ENCODE data around the gene EFEMP2. TPM values are rescaled to one million over a fixed set of nuclear protein-coding genes. Genes with fewer than 3 reads are reported as not detected.
A peak's percentile ranks its signal among the peaks of the same experiment; 100 is the strongest.

The EFEMP2 gene
- total and polyA plus RNA-seq, 4 experiments from 2014 or later, result 0.40 to 8.3 (median 3.3) TPM

DNA sequence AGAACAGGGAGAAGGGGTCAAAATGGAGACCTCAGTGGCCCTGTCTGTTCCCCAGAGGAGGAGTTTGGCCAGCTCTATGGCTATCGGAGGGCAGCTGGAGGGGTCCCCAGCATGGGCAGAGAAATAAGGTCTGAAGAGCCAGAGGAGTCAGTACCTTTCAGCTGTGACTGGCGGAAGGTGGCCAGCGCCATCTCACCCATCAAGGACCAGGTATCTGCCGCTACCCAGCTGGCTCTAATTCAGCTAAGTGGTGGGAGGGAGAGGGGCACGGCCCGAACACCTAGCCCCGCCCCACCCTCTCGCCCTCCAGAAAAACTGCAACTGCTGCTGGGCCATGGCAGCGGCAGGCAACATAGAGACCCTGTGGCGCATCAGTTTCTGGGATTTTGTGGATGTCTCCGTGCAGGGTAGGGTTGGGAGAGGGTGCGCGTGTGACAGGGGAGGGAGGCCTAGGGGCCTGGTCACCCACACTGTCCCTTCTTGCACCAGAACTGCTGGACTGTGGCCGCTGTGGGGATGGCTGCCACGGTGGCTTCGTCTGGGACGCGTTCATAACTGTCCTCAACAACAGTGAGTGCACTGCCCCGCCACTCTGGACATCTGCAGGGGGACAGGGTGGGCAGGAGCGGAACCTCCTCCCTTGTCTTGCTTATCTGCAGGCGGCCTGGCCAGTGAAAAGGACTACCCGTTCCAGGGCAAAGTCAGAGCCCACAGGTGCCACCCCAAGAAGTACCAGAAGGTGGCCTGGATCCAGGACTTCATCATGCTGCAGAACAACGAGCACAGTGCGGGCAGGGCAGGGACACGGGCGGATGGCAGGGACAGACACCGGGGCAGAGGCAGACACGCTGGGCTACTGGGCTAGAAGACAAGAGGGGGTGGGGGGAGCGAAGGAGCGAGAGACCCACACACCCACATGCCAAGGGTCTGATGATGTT lies 9.8 kb upstream of the EFEMP2 start:
- Histone ChIP-seq H3K36me3 (ENCODE audit: insufficient read depth, low read length) (peaks cover 12% of the 10 kb centered on the region), H3K4me1 (ENCODE audit: insufficient read depth, low read length) (peaks cover 47% of the 10 kb centered on the region), H3K27me3 (ENCODE audit: insufficient read depth, low read length) (no peaks in the 10 kb centered on the region), H3K4me3 (ENCODE audit: low read length in 2 of 2) (no peak overlapping the region), H3K9me3 (ENCODE audit: control insufficient read depth in 1 of 2, low read length in 2 of 2) (no peaks in the 10 kb centered on the region), H3K27ac (ENCODE audit: low read depth, low read length) (no peak overlapping the region)
- CTCF ChIA-PET (ENCODE audit: partially characterized antibody), result interaction anchor here (1.5 to 15.3 kb wide), 3 partner anchors 23 to 140 kb away, joined by 3 to 281 read pairs (median 255); partner anchors contain the start of genes CFL1 and MUS81
- peak overlapping the region in 3 of 7 donors; percentile 4 to 83 (median 72) for H3K27ac Mint-ChIP-seq
- H3K4me3 Mint-ChIP-seq, result peak overlapping the region in 2 of 8 donors; percentile 30 to 70
- no peaks in the 10 kb centered on the region for H3K27me3 Mint-ChIP-seq
- intact Hi-C loops (cut with micrococcal nuclease), result no loop called here
- peaks cover 4 to 26% of the 10 kb centered on the region in 2 donors for H3K36me3 Mint-ChIP-seq
- peaks cover 17 to 63% (median 30%) of the 10 kb centered on the region in 4 donors for H3K4me1 Mint-ChIP-seq
- no peak for DNase-seq
- POLR2A ChIA-PET (ENCODE audit: partially characterized antibody), result interaction anchor here (0.7 to 17.4 kb wide), 2 partner anchors 22 to 1104 kb away, joined by 3 to 435 read pairs; partner anchors contain the start of genes CFL1 and MUS81
- no peaks in the 10 kb centered on the region for H3K9me3 Mint-ChIP-seq

DNA sequence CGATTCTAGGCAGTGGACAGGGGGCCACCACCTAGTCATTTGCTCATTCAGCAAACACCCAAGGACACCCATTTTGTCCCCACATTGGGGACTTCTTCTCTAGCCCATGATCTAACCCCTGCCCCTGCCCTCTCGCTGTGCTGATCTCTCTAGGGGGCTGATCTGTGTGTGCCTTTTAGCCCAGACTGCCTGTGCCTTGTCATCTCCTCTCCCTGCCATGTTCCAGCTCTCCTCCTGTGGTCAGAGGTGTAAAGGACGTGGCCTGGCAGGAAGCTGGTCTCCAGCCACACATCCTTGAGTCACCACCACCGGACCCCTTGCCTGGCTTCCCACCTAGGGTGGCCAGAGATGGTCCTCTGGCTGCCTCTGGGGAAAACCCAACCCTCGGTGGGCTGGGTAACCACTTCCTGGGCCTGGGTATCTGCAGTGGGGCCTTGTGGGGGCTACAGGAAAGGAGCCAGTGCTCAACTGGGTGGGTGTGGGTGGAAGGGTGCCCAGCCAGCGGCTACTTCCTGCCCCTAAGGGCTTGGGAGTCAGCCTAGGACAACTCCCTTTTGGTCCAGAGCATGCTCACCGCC lies 8.3 kb upstream of the EFEMP2 start:
- H3K36me3 ChIP-seq (ENCODE audit: insufficient read depth, low read length), result peaks cover 12% of the 10 kb centered on the region
- Mint-ChIP-seq H3K9me3 (no peaks in the 10 kb centered on the region), H3K27me3 (no peaks in the 10 kb centered on the region), H3K36me3 (peaks cover 4 to 22% of the 10 kb centered on the region in 2 donors), H3K4me1 (peaks cover 11 to 53% (median 26%) of the 10 kb centered on the region in 4 donors), H3K4me3 (peak overlapping the region in 3 of 8 donors; percentile 36 to 84 (median 75)), H3K27ac (peak overlapping the region; percentile 29 to 83 (median 67))
- intact Hi-C loops (cut with micrococcal nuclease), result no loop called here
- no peaks in the 10 kb centered on the region for H3K27me3 ChIP-seq (ENCODE audit: insufficient read depth, low read length)
- DNase-seq, result no peak
- CTCF ChIA-PET (ENCODE audit: partially characterized antibody), result interaction anchor here (1.2 to 15.3 kb wide), 3 partner anchors 10 to 108 kb away, joined by 4 to 281 read pairs (median 255); partner anchors contain the start of genes CCDC85B, CFL1 and MUS81
- no peaks in the 10 kb centered on the region for H3K9me3 ChIP-seq (ENCODE audit: control insufficient read depth in 1 of 2, low read length in 2 of 2)
- POLR2A ChIA-PET (ENCODE audit: partially characterized antibody), result interaction anchor here (1.2 to 17.4 kb wide), 3 partner anchors 9 to 169 kb away, joined by 3 to 435 read pairs (median 29); partner anchors contain the start of genes CCDC85B, CFL1, FIBP and KAT5
- H3K4me3 ChIP-seq (ENCODE audit: low read length in 2 of 2), result no peak overlapping the region
- peaks cover 40% of the 10 kb centered on the region for H3K4me1 ChIP-seq (ENCODE audit: insufficient read depth, low read length)
- H3K27ac ChIP-seq (ENCODE audit: low read depth, low read length), result peak overlapping the region; percentile 41

- Histone ChIP-seq H3K4me3 (ENCODE audit: low read length in 2 of 2) (peak overlapping the region in 1 of 2 donors; percentile 17), H3K9me3 (ENCODE audit: control insufficient read depth in 1 of 2, low read length in 2 of 2) (no peaks in the 10 kb centered on the region), H3K36me3 (ENCODE audit: insufficient read depth, low read length) (peaks cover 9% of the 10 kb centered on the region), H3K27ac (ENCODE audit: low read depth, low read length) (peak overlapping the region; percentile 45), H3K4me1 (ENCODE audit: insufficient read depth, low read length) (peaks cover 38% of the 10 kb centered on the region), H3K27me3 (ENCODE audit: insufficient read depth, low read length) (no peaks in the 10 kb centered on the region)
- CTCF ChIA-PET (ENCODE audit: partially characterized antibody), result interaction anchor here (1.0 to 15.3 kb wide), 3 partner anchors 8 to 20 kb away, joined by 3 to 281 read pairs (median 4); partner anchors contain the start of genes CCDC85B, CFL1, FIBP and MUS81
- H3K27ac Mint-ChIP-seq, result peak overlapping the region in 6 of 7 donors; percentile 22 to 91 (median 83)
- H3K36me3 Mint-ChIP-seq, result peaks cover 4 to 19% of the 10 kb centered on the region in 2 donors
- no peaks in the 10 kb centered on the region for H3K27me3 Mint-ChIP-seq
- POLR2A ChIA-PET (ENCODE audit: partially characterized antibody), result interaction anchor here (1.2 to 17.4 kb wide), 4 partner anchors 8 to 168 kb away, joined by 3 to 435 read pairs (median 16); partner anchors contain the start of genes CCDC85B, CFL1, FIBP and KAT5
- intact Hi-C loops (cut with micrococcal nuclease), result no loop called here
- peaks cover 9 to 49% (median 24%) of the 10 kb centered on the region in 4 donors for H3K4me1 Mint-ChIP-seq
- peak overlapping the region in 7 of 8 donors; percentile 55 to 84 (median 69) for H3K4me3 Mint-ChIP-seq
- H3K9me3 Mint-ChIP-seq, result no peaks in the 10 kb centered on the region
- no peak for DNase-seq
Measured at GRCh38 chr11:65880027-65880426, 7.4 kb upstream of the EFEMP2 start.

- peaks cover 9% of the 10 kb centered on the region for H3K36me3 ChIP-seq (ENCODE audit: insufficient read depth, low read length)
- H3K4me3 Mint-ChIP-seq, result peak within 1 kb of the TSS in 7 of 8 donors; percentile 55 to 84 (median 69)
- H3K9me3 Mint-ChIP-seq, result no peaks in the 10 kb centered on the region
- peaks cover 6 to 44% (median 21%) of the 10 kb centered on the region in 4 donors for H3K4me1 Mint-ChIP-seq
- H3K4me3 ChIP-seq (ENCODE audit: low read length in 2 of 2), result peak within 1 kb of the TSS in 1 of 2 donors; percentile 17
- no peaks in the 10 kb centered on the region for H3K27me3 Mint-ChIP-seq
- no peaks in the 10 kb centered on the region for H3K9me3 ChIP-seq (ENCODE audit: control insufficient read depth in 1 of 2, low read length in 2 of 2)
- CTCF ChIA-PET (ENCODE audit: partially characterized antibody), result interaction anchor here (1.0 to 15.3 kb wide), 4 partner anchors 9 to 20 kb away, joined by 3 to 281 read pairs (median 6); partner anchors contain the start of genes CCDC85B, CFL1, FIBP and MUS81
- H3K27ac ChIP-seq (ENCODE audit: low read depth, low read length), result peak within 1 kb of the TSS; percentile 45
- peaks cover 34% of the 10 kb centered on the region for H3K4me1 ChIP-seq (ENCODE audit: insufficient read depth, low read length)
- peaks cover 3 to 15% of the 10 kb centered on the region in 2 donors for H3K36me3 Mint-ChIP-seq
- POLR2A ChIA-PET (ENCODE audit: partially characterized antibody), result interaction anchor here (1.2 to 17.4 kb wide), 4 partner anchors 8 to 168 kb away, joined by 3 to 435 read pairs (median 16); partner anchors contain the start of genes CCDC85B, CFL1, FIBP and KAT5
- intact Hi-C loops (cut with micrococcal nuclease), result no loop called here
- H3K27ac Mint-ChIP-seq, result peak within 1 kb of the TSS; percentile 61 to 91 (median 83)
- DNase-seq, result peak in 2 of 5 donors; percentile 24 to 71
- H3K27me3 ChIP-seq (ENCODE audit: insufficient read depth, low read length), result no peaks in the 10 kb centered on the region
Measured at GRCh38 chr11:65879617-65880016, 7.0 kb upstream of the EFEMP2 start, which contains the start of gene CTSW. Gene CTSW (plus strand): TSS chr11:65879837. CDS start chr11:65879855, 18 bp downstream.

DNA sequence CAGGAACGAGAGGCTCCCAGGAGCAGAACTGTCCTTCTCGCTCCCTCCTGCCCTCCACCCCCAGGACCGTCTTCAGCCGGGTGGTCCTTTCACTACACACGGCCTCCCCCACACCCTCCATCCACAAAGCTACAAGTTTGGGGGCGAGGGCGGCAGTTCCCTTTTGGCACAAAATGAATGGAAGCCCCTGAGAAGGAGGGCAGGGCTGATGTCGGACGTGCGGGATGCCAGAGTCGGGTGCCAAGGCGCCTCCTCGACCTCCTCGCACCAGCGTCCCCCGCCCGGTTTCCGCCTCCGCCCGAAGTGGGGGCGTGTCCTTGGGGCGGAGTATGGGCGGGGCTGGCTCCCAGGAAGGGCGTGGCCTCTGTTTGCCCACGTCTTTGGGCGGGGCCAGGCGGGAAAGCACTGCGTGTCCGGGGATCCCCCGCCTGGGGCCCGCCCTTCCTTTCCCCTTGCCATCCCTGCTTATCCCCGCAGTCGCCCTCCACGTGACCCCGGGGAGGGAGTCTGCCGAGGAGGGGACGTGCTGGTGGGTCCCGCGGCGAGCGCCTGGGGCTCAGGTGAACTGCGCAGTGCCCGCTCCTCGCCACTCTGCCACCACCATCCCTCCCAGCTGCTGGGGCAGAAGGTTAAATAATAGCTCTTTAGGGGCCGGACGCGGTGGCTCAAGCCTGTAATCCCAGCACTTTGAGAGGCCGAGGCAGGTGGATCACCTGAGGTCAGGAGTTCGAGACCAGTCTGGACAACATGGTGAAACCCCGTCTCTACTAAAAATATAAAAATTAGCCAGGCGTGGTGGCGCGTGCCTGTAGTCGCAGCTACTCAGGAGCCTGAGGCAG lies 937 bp upstream of the EFEMP2 start:
- H3K27me3 ChIP-seq (ENCODE audit: insufficient read depth, low read length), result no peaks in the 10 kb centered on the region
- no peaks in the 10 kb centered on the region for H3K9me3 ChIP-seq (ENCODE audit: control insufficient read depth in 1 of 2, low read length in 2 of 2)
- H3K9me3 Mint-ChIP-seq, result no peaks in the 10 kb centered on the region
- POLR2A ChIA-PET (ENCODE audit: partially characterized antibody), result interaction anchor here (0.6 to 11.3 kb wide), 17 partner anchors 10 to 301 kb away, joined by 3 to 222 read pairs (median 3); partner anchors contain the start of genes BANF1, C11orf68, CCDC85B and CFL1
- peak overlapping the region; percentile 57 to 69 for H3K4me3 ChIP-seq (ENCODE audit: low read length in 2 of 2)
- peak overlapping the region; percentile 85 to 96 (median 94) for H3K27ac Mint-ChIP-seq
- no peaks in the 10 kb centered on the region for H3K36me3 Mint-ChIP-seq
- peak overlapping the region; percentile 71 to 95 (median 89) for H3K4me3 Mint-ChIP-seq
- no peaks in the 10 kb centered on the region for H3K36me3 ChIP-seq (ENCODE audit: insufficient read depth, low read length)
- CTCF ChIA-PET (ENCODE audit: partially characterized antibody), result interaction anchor here (0.8 to 6.6 kb wide), 3 partner anchors 14 to 112 kb away, joined by 3 to 104 read pairs (median 30); partner anchors contain the start of genes CCDC85B, FIBP and MUS81
- peaks cover 7 to 45% (median 20%) of the 10 kb centered on the region in 4 donors for H3K4me1 Mint-ChIP-seq
- H3K4me1 ChIP-seq (ENCODE audit: insufficient read depth, low read length), result peaks cover 20% of the 10 kb centered on the region
- H3K27me3 Mint-ChIP-seq, result no peaks in the 10 kb centered on the region
- intact Hi-C loops (cut with micrococcal nuclease), result loop anchor here (2.0 kb wide), 2 partner anchors 15 kb away; partner anchors contain the start of genes CFL1 and FIBP
- peak overlapping the region; percentile 77 for H3K27ac ChIP-seq (ENCODE audit: low read depth, low read length)
- DNase-seq, result peak; percentile 94 to 99 (median 96)
